ENCODE measurements around the gene WFDC8.
A peak's percentile ranks its signal among the peaks of the same experiment; 100 is the strongest.

WFDC8 gene

GRCh38 chr20:45547206-45547770 lies 31.8 kb downstream of the WFDC8 start, which contains the start of gene EPPIN:
Gene EPPIN, minus strand, starts transcription at chr20:45547401. Its CDS starts 44 bp downstream, at chr20:45547357.
- DNase-seq, result no peak

- DNase-seq, result peak; percentile 13
Observed at GRCh38 chr20:45545754-45546453, 33.2 kb downstream of the WFDC8 start.

- no peak for DNase-seq
Observed at GRCh38 chr20:45545351-45545750, 33.7 kb downstream of the WFDC8 start.

- no peak for DNase-seq
Observed at GRCh38 chr20:45539382-45539781, 39.7 kb downstream of the WFDC8 start, which contains the start of gene WFDC6. Gene WFDC6, minus strand, starts transcription at chr20:45539482. Its CDS starts 75 bp downstream, at chr20:45539407.

GRCh38 chr20:45538209-45538799 lies 40.8 kb downstream of the WFDC8 start:
- no peak for DNase-seq

GRCh38 chr20:45527294-45527693 lies 51.8 kb downstream of the WFDC8 start:
- no peak for DNase-seq

- DNase-seq, result no peak
Observed at GRCh38 chr20:45523821-45524220, 55.3 kb downstream of the WFDC8 start.

GRCh38 chr20:45518282-45518681 lies 60.8 kb downstream of the WFDC8 start:
- no peak for DNase-seq

GRCh38 chr20:45515147-45515913 lies 63.8 kb downstream of the WFDC8 start, which contains the start of gene SPINT3:
Gene SPINT3, minus strand, starts transcription at chr20:45515622. Its CDS starts 14 bp downstream, at chr20:45515608.
- no peak for DNase-seq

- no peak for DNase-seq
Observed at GRCh38 chr20:45510242-45510862, 68.7 kb downstream of the WFDC8 start.

- no peak for DNase-seq
Observed at GRCh38 chr20:45509091-45509490, 70.0 kb downstream of the WFDC8 start.

- no peak for DNase-seq
Observed at GRCh38 chr20:45508068-45508886, 70.8 kb downstream of the WFDC8 start.

- DNase-seq, result no peak
Observed at GRCh38 chr20:45507011-45507820, 71.9 kb downstream of the WFDC8 start.

GRCh38 chr20:45506398-45506797 lies 72.7 kb downstream of the WFDC8 start:
- DNase-seq, result no peak

GRCh38 chr20:45503403-45503802 lies 75.7 kb downstream of the WFDC8 start:
- DNase-seq, result no peak

- DNase-seq, result no peak
Observed at GRCh38 chr20:45502561-45502960, 76.5 kb downstream of the WFDC8 start.

Data from NCI-H1105 treated with DMSO at 0.1 percent for 48 hours (cell line).